AG09309 (cell line): ENCODE results near the gene TAS1R3.
A peak's percentile ranks its signal among the peaks of the same experiment; 100 is the strongest.

Experiments used
- DNase-seq: peaks from one replicate; pipeline ENCODE4 v3.0.0-alpha.2; 2010; ENCODE audit warnings: low read depth
- H3K4me3 ChIP-seq: 2 replicates; pipeline ENCODE4 v1.5.1; 2011; ENCODE audit warnings: mild to moderate bottlenecking, low read depth, low read length, moderate library complexity; ENCODE audit not compliant: control insufficient read depth
- CTCF ChIP-seq: IDR thresholded peaks from 2 replicates; pipeline ENCODE4 v1.5.1; 2011; ENCODE audit warnings: mild to moderate bottlenecking, low read depth, low read length, inconsistent platforms; ENCODE audit not compliant: insufficient read depth, control insufficient read depth; ENCODE audit errors: missing control alignments

Gene TAS1R3

GRCh38 chr1:1320666-1321448 lies 10.2 kb upstream of the TAS1R3 start:
- H3K4me3 ChIP-seq: no peak overlapping the region
- no peak for TF ChIP-seq CTCF
- DNase-seq: no peak

- DNase-seq: no peak
- TF ChIP-seq CTCF: no peak
- H3K4me3 ChIP-seq: no peak overlapping the region
These were observed 9.6 kb upstream of the TAS1R3 start for GRCh38 chr1:1321477-1321876.

GRCh38 chr1:1322418-1322817 lies 8.7 kb upstream of the TAS1R3 start:
- H3K4me3 ChIP-seq: no peak overlapping the region
- DNase-seq: no peak
- TF ChIP-seq CTCF: no peak

GRCh38 chr1:1322952-1323351 lies 8.1 kb upstream of the TAS1R3 start:
- no peak overlapping the region for H3K4me3 ChIP-seq
- no peak for TF ChIP-seq CTCF
- no peak for DNase-seq

GRCh38 chr1:1324084-1324523 lies 7.0 kb upstream of the TAS1R3 start:
- DNase-seq: no peak
- peak overlapping the region; percentile 49 for H3K4me3 ChIP-seq
- no peak for TF ChIP-seq CTCF

- H3K4me3 ChIP-seq: peak within 1 kb of the TSS; percentile 89
- peak; percentile 37 for DNase-seq
- no peak for TF ChIP-seq CTCF
These were observed 6.4 kb upstream of the TAS1R3 start, which contains the start of the genes CPTP and INTS11 for GRCh38 chr1:1324524-1325287. Gene CPTP (plus strand): TSS chr1:1324802. CDS start chr1:1326911, 2,109 bp downstream. Gene INTS11 (minus strand): TSS chr1:1324660. CDS start chr1:1324608, 52 bp downstream.
